GM10266 (cell line): ENCODE measurements around the gene RFX2.

ENCODE experiments used
- DNase-seq: peaks from one replicate; pipeline ENCODE4 v3.0.0; 2012; ENCODE audit errors: extremely low spot score
- TF ChIP-seq, protein P1 (sequence below): IDR thresholded peaks from 2 replicates; pipeline ENCODE4 v1.5.1; 2012; ENCODE audit warnings: mild to moderate bottlenecking, low read depth; ENCODE audit not compliant: control insufficient read depth, insufficient read depth; ENCODE audit errors: missing control alignments

The RFX2 gene

DNA sequence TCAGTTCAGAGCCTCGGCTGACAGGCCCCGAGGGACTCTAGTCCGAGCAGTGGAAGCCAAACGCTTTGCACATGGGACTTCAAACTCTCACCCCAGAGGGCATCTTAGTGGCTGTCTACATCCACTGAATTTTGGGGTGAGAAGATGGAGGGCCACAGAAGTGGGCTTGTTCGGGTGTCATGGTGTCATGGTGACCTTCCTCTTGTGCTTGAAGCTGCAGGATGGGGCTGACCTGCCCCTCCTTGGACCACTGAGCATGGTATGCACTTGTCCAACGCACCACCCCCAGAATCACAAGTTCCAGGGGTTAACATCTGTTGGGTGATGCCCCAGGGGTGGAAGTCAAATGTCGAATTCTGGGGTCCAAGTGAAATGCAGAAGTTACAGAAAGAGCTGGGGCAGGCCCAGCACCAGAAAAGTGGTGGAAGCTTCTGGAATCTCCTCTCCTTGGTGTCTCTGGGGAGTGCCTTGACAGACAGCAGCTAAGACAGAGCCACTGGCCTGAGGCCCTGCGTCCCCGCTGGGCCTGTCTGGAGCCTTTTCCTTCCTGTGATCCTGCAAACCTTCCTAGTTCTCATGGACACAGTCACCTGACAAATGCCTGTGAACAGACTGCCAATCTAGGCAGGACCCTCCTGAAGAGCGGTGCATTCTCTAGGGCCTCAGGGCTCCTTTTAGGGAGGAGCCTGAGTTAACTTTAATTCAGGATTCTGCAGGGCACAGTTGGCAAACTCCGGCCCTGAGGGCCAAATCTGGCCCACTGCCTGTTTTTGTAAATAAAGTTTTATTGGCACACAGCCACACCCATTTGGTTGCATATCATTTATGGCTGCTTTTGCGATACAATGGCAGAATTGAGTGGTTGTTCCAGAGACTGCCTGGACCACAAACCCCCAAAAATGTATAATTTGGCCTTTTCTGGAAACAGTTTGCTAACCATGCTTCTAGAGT, 67.2 kb downstream of the RFX2 start:
- TF ChIP-seq, protein P1, sequence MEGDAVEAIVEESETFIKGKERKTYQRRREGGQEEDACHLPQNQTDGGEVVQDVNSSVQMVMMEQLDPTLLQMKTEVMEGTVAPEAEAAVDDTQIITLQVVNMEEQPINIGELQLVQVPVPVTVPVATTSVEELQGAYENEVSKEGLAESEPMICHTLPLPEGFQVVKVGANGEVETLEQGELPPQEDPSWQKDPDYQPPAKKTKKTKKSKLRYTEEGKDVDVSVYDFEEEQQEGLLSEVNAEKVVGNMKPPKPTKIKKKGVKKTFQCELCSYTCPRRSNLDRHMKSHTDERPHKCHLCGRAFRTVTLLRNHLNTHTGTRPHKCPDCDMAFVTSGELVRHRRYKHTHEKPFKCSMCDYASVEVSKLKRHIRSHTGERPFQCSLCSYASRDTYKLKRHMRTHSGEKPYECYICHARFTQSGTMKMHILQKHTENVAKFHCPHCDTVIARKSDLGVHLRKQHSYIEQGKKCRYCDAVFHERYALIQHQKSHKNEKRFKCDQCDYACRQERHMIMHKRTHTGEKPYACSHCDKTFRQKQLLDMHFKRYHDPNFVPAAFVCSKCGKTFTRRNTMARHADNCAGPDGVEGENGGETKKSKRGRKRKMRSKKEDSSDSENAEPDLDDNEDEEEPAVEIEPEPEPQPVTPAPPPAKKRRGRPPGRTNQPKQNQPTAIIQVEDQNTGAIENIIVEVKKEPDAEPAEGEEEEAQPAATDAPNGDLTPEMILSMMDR = no peak
- DNase-seq = no peak

DNA sequence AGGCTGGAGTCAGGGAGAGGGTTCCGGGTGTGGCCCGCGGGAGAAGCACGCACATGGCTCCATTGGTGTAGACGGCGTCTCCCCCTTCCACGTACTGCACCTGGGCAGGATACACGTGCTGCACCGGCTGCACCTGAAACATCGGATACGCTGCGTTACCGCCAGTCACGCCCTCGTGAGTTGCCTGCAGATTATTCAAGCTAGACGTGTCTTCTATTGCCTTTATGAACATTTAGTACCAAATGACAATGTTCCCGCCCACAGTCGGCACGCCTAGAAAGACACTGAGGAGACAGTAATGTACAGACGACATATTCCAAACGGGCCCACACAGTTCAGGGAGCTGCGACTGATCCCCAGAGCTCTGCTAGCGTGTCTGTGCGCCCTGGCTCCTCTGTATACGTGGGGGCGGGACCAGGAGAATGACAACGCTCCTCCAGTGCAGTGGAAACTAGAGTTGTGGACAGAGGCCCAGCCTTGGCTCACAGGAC, 68.3 kb downstream of the RFX2 start:
- TF ChIP-seq, protein P1 = no peak

DNA sequence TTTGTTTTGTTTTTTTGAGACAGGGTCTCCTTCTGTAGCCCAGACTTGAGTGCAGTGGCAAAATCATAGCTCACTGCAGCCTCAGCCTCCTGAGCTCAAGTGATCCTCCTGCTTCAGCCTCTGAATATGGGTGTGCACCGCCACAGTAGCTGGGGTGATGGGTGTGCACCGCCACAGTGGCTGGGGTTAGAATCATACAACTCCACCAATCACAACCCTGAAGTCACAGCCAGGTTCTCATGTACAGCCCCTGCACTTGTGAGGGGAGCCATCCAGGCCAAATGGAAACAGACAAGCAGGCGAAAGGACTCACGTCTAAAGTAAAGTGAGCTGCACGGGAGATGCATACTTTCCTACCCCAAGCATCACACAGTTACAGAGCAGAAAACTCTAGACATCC, 69.2 kb downstream of the RFX2 start:
- TF ChIP-seq, protein P1 = no peak
- no peak for DNase-seq

More for the DNA sequence above, 68.3 kb downstream of the RFX2 start:
- no peak for DNase-seq

DNA sequence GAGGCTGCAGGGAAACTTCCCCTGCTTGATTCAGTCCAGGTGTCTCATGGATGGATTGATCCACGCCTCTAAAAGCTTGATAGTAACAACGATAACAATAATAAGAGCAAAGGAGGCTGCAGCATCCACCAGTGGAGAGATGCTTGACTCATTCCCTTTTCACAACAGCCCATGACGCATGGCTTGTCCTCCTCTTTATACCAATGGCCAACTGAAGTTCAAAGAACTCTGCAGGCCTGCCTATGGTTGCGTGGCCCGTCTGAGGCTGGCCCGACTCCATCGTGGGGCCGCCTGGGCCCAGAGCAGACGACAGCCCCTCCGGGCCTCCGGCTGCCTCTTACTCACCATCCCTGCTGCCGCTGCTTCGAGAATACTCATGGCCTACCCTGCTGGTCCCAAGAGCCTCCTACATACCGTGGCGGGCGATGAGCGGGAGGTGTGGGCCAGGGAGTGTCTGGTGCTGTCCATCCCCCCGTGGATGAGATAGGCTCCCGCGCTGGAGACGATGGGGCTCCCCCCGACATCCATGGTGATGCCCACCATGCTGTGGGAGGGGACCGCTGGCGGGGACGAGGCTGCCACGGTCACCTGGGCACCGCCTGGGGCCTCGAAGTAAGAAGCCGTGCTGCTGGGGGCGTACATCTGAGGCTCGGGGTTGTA, 70.6 kb downstream of the RFX2 start:
- no peak for DNase-seq
- TF ChIP-seq, protein P1 = no peak

DNA sequence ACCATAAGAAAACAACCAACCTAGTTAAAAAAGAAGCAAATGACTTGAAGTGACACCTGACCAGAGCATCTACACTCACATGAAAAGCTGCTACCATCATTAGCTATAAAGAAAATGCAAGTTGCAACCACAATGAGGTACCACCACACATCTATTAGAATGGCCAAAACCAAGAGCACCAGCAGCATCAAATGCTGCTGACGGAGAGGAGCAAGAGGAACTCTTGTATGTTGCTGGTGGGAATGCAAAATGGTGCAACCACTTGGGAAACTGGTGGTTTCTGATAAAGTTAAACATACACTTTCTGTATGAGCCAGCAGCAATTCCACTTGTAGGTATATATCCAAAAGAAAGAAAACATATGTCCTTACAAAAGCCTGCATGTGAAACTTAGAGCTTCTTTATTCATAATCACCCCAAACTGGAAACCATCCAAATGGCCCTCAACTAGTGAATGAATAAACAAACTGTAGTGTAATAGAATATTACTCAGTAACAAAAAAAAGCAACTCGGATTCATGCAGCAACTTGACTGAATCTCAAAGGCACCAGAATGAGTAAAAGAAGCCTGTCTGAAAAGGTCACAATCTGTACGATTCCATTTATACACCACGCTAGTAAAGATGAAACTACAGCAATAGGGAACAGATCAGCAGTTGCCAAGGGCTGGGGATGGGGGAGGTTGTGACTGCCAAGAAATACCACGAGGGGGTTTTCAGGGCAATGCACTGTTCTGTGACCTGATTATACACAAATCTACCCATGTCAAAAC, 71.5 kb downstream of the RFX2 start:
- TF ChIP-seq, protein P1 = no peak
- peak; percentile 77 for DNase-seq

DNA sequence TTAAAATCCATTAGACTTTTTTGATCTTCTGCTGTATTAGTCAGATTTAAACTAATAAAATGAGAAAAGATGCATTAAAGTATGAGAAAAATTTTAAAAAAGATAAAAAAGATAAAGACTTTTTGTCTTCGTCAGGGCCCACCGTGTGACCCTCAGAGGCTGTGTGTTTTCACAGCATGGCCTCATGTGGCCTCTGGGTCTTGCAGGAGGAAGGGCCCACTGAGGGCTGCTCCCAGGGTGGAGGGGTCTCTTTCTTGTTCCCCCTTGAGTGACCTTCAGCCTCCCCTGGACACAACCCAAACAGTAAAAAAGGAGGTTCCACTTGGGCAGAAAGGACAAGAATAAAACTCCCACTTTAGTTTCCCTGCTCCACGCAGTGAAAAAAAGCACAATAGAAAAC, 75.3 kb downstream of the RFX2 start:
- DNase-seq = no peak
- TF ChIP-seq, protein P1 = no peak
